Tibial nerve (tissue), 4 donors: Measurements from ENCODE around the gene OPTC.

Experiments
- CTCF ChIP-seq, 5 experiments: fragments of 200-600 bp in 3 of 5; fragments of 450-650 bp in 2 of 5; sonication (generic) in 3 of 5; IDR thresholded peaks; one replicate each; pipeline ENCODE4 v1.5.1; 2016 to 2019; ENCODE audit warnings: antibody characterized with exemption in 5 of 5, mild to moderate bottlenecking in 3 of 5, moderate library complexity in 2 of 5
- EP300 ChIP-seq, 2 donors: sonication (generic); formaldehyde crosslinking; IDR thresholded peaks; one replicate each; pipeline ENCODE4 v1.6.1; 2017; ENCODE audit warnings: antibody characterized with exemption in 2 of 2, mild to moderate bottlenecking in 1 of 2
- POLR2A ChIP-seq, 2 donors: fragments of 450-650 bp; IDR thresholded peaks; one replicate each; pipeline ENCODE4 v1.6.1; 2017; ENCODE audit warnings: antibody characterized with exemption in 2 of 2, mild to moderate bottlenecking in 2 of 2, moderate library complexity in 2 of 2

GRCh38 chr1:203521074-203521794 lies 27.3 kb downstream of the OPTC start:
- TF ChIP-seq CTCF (IDR thresholded peaks at IDR 0.05) (no peak), POLR2A (IDR thresholded peaks at IDR 0.05) (no peak), EP300 (IDR thresholded peaks at IDR 0.05) (no peak)
